K562 (cell line): ENCODE data around the gene VGLL4. TPM values are rescaled to one million over a fixed set of nuclear protein-coding genes. Genes with fewer than 3 reads are reported as not detected.
A peak's percentile ranks its signal among the peaks of the same experiment; 100 is the strongest.

Source experiments
- ATAC-seq: fragments of 200-7000 bp; cut with Tn5 transposase; 3 replicates; pipeline ENCODE4 v1.9.1; 2020; ENCODE audit warnings: moderate library complexity
- BruUV-seq: library from RNA; stranded (reverse); fragments of 400-500 nt; replicated peaks from 2 replicates; lab custom pipeline; 2021; lab: Mats Ljungman, UMichigan
- CTCF ChIA-PET: fragments of 300-600 bp; formaldehyde crosslinking; extraction: SDS; loops from one replicate; lab custom pipeline; 2021; ENCODE audit warnings: low intra/inter-chr PET ratio; lab: Yijun Ruan, JAX
- POLR2A ChIA-PET: fragments of 300-600, 350-650 bp; sonication (Branson Sonifier 250); formaldehyde crosslinking; extraction: SDS; loops from one replicate; lab custom pipeline; 2021; ENCODE audit warnings: antibody characterized with exemption, inconsistent platforms; lab: Yijun Ruan, JAX
- DNase-seq, 4 experiments: peaks; one replicate each; pipeline versions ENCODE4 v3.0.0 to v3.0.0-alpha.2; 2011 to 2018; ENCODE audit warnings: low spot score in 3 of 4, mixed read lengths in 3 of 4; ENCODE audit errors: extremely low read depth in 1 of 4
- FAIRE-seq: peaks from 2 replicates; lab custom pipeline; 2011; peaks lifted over from hg19 to GRCh38; lab: Jason Lieb, UNC
- H2AFZ ChIP-seq: 2 replicates; pipeline ENCODE4 v1.6.0; 2011; ENCODE audit warnings: low read depth, low read length, control low read depth, inconsistent platforms
- H3K27ac ChIP-seq: fragments of 200-600 bp; 3 replicates; pipeline ENCODE4 v1.8.0; 2011; ENCODE audit warnings: low read depth, mild to moderate bottlenecking, control low read depth, inconsistent platforms, low read length, moderate library complexity, mixed read lengths; ENCODE audit errors: extremely low read depth
- H3K27me3 ChIP-seq, 2 experiments: fragments of 300-600 bp in 1 of 2; 2 replicates in 1 of 2; 3 replicates in 1 of 2; pipeline versions ENCODE4 v1.6.0 to v1.8.0; 2011; ENCODE audit warnings: inconsistent platforms in 2 of 2, low read length in 2 of 2, mild to moderate bottlenecking in 1 of 2, mixed read lengths in 1 of 2, moderate library complexity in 1 of 2; ENCODE audit not compliant: control insufficient read depth in 2 of 2, insufficient read depth in 2 of 2
- H3K36me3 ChIP-seq: fragments of 300-600 bp; 3 replicates; pipeline ENCODE4 v1.8.0; 2011; ENCODE audit warnings: mild to moderate bottlenecking, low read length, inconsistent platforms; ENCODE audit not compliant: control insufficient read depth, insufficient read depth
- H3K4me1 ChIP-seq, 2 experiments: fragments of 200-600 bp in 1 of 2; replicated peaks in 1 of 2; 2 replicates in 1 of 2; 3 replicates in 1 of 2; pipeline versions ENCODE4 v1.5.1 to v1.8.0; 2011; ENCODE audit warnings: inconsistent platforms in 2 of 2, low read length in 2 of 2, mild to moderate bottlenecking in 1 of 2, mixed read lengths in 1 of 2, moderate library complexity in 1 of 2; ENCODE audit not compliant: control insufficient read depth in 2 of 2, insufficient read depth in 2 of 2
- H3K4me2 ChIP-seq: 2 replicates; pipeline ENCODE4 v1.6.1; 2011; ENCODE audit warnings: low read length, control low read depth, inconsistent platforms, mixed read lengths; ENCODE audit not compliant: insufficient read depth
- H3K4me3 ChIP-seq: fragments of 200-600 bp; sonication (generic), shearing (Covaris generic); 2 replicates; pipeline ENCODE4 v1.5.1; 2016; ENCODE audit warnings: control low read depth, inconsistent platforms
- H3K79me2 ChIP-seq: fragments of 200-600 bp; 3 replicates; pipeline ENCODE4 v1.8.0; 2011; ENCODE audit warnings: low read length, inconsistent platforms; ENCODE audit not compliant: control insufficient read depth, insufficient read depth
- H3K9ac ChIP-seq, 2 experiments: 2 replicates each; pipeline versions ENCODE4 v1.6.0 to v1.6.1; 2011; ENCODE audit warnings: low read depth in 2 of 2, low read length in 2 of 2, control low read depth in 1 of 2, inconsistent platforms in 1 of 2, mild to moderate bottlenecking in 1 of 2, mixed read lengths in 1 of 2; ENCODE audit not compliant: insufficient read depth in 1 of 2
- H3K9me1 ChIP-seq: one replicate; pipeline ENCODE4 v1.6.0; 2011; ENCODE audit warnings: inconsistent platforms, mild to moderate bottlenecking, low read length, moderate library complexity; ENCODE audit not compliant: control insufficient read depth, insufficient read depth
- H3K9me3 ChIP-seq: replicated peaks from 2 replicates; pipeline ENCODE4 v1.5.1; 2011; ENCODE audit warnings: low read depth, low read length, inconsistent platforms; ENCODE audit not compliant: control insufficient read depth, insufficient read depth
- H4K20me1 ChIP-seq: replicated peaks from 2 replicates; pipeline ENCODE4 v1.6.1; 2011; ENCODE audit warnings: low read length, inconsistent platforms, mixed read lengths; ENCODE audit not compliant: control insufficient read depth, insufficient read depth
- C11orf30 ChIP-seq: fragments of 450-650 bp; IDR thresholded peaks from 2 replicates; pipeline ENCODE4 v1.6.1; 2016; ENCODE audit warnings: low read depth, mild to moderate bottlenecking
- MAFF ChIP-seq: IDR thresholded peaks from 2 replicates; pipeline ENCODE4 v1.6.1; 2012; ENCODE audit warnings: low read length, improper control_type of control experiment
- MAFG ChIP-seq: fragments of 450-650 bp; conservative IDR thresholded peaks from 2 replicates; pipeline ENCODE4 v1.6.1; 2016; ENCODE audit warnings: missing genetic modification characterization, missing compliant biosample characterization
- PHB ChIP-seq: fragments of 250-450 bp; sonication (Bioruptor Pico); IDR thresholded peaks from 2 replicates; pipeline ENCODE4 v1.5.0; 2021
- PHB2 ChIP-seq: fragments of 450-650 bp; IDR thresholded peaks from 2 replicates; pipeline ENCODE4 v1.6.1; 2017; ENCODE audit warnings: low read depth
- ZNF316 ChIP-seq: fragments of 450-650 bp; IDR thresholded peaks from 2 replicates; pipeline ENCODE4 v1.6.1; 2016
- WGBS: fragments of 100-300 bp; shearing (Covaris generic); methylation state at CpG from one replicate; pipeline ENCODE4 v1.1.6; 2016; ENCODE audit warnings: low coverage, mixed read lengths; ENCODE audit not compliant: insufficient coverage; ENCODE audit errors: missing lambda C conversion rate; 5-methylcytosine and 5-hydroxymethylcytosine counted together
- in situ Hi-C: fragments of 300-500 bp; cut with MboI; formaldehyde crosslinking; loops from 4 replicates; pipeline ENCODE4 v1.15.0; 2018; ENCODE audit warnings: inconsistent platforms, mixed read lengths
- intact Hi-C: fragments of 100-400 bp; cut with micrococcal nuclease; formaldehyde crosslinking; loops from 2 replicates; pipeline ENCODE4 v1.14.2; 2022
- polyA plus RNA-seq, 8 experiments: library from polyadenylated mRNA; depleted of rRNA in 4 of 8; stranded (reverse) in 5 of 8; unstranded in 3 of 8; fragments of >200 nt; fragmentation: Nextera tagmentation in 2 of 8; fragmentation: Illumina TruSeq in 1 of 8; extraction: Ambion mirVana in 2 of 8; extraction: Trizol in 1 of 8; gene quantifications; 2 replicates each; pipeline versions ENCODE4 v1.2.1 to v1.2.3, GENCODE V29; 2011 to 2014; ENCODE audit warnings: inconsistent platforms in 1 of 8, missing spikeins in 1 of 8
- total RNA-seq, 7 experiments: library from RNA; depleted of rRNA in 6 of 7; stranded (reverse); fragments of >200 nt in 6 of 7; fragmentation: Illumina TruSeq in 2 of 7; extraction: Trizol in 2 of 7; gene quantifications; 2 replicates each; pipeline versions ENCODE4 v1.2.1 to v1.2.3, GENCODE V29; 2011 to 2021; ENCODE audit warnings: low replicate concordance in 1 of 7
- TF ChIP-seq, protein P1 (sequence below): IDR thresholded peaks from 2 replicates; pipeline ENCODE4 v1.6.1; 2014; ENCODE audit warnings: antibody characterized with exemption

The VGLL4 gene
- total and polyA plus RNA-seq, 9 of the 15 experiments (the other 6 are each of a cell fraction or from before 2014, with no cell fraction given), result 0.27 to 10.9 (median 8.6) TPM

DNA sequence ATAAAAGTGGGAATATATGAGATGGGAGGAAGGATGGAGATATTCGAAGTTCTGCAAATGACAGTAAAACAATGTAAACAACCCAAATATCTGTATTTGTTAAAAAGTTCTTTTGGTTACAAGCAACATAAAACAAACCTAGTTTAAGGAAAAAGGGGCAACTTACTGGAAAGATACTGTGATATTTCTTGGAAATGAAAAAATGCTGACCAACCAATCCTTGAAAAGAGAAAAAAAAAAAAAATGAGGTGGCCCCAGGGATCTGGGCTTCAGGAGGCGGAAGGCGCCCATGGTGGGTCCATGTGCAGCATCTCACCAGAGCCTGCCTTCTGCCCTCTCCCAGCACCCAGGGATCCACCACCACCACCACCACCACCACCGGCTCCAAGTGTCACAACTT lies 59.1 kb downstream of the VGLL4 start:
- Histone ChIP-seq H3K4me2 (no peak overlapping the region), H3K27ac (no peak overlapping the region), H3K9me1 (no peaks in the 10 kb centered on the region), H4K20me1 (peaks cover 20% of the 10 kb centered on the region; the same call in 1 of the 2 replicates), H3K9ac (no peak overlapping the region), H3K79me2 (no peaks in the 10 kb centered on the region; the same call in 2 of the 3 replicates), H2AFZ (no peak overlapping the region), H3K4me3 (no peak overlapping the region), H3K36me3 (no peaks in the 10 kb centered on the region), H3K4me1 (no peaks in the 10 kb centered on the region), H3K9me3 (no peaks in the 10 kb centered on the region), H3K27me3 (peaks cover 0 to 23% of the 10 kb centered on the region in 2 experiments; a peak in 2 of 5 replicates)
- ATAC-seq, result no peak
- 35% methylated on average over 4 of the region's 4 CpGs for WGBS
- no TSS peak for BruUV-seq
- ChIA-PET CTCF (no interaction called here), POLR2A (interaction anchor here (0.6 kb wide), 1 partner anchor 44 kb away, joined by 3 read pairs; no protein-coding TSS in a partner anchor)
- no peak for FAIRE-seq
- TF ChIP-seq ZNF316, result peak; percentile 82
- TF ChIP-seq MAFG, result 0 out of 2 replicates have a peak, but pooled peaks have one; percentile 27
- TF ChIP-seq MAFF, result 0 out of 2 replicates have a peak, but pooled peaks have one; percentile 8
- TF ChIP-seq PHB (CRISPR knock-in tag), result no peak
- TF ChIP-seq C11orf30, result peak; percentile 52; the same call in 1 of the 2 replicates
- TF ChIP-seq, protein P1, sequence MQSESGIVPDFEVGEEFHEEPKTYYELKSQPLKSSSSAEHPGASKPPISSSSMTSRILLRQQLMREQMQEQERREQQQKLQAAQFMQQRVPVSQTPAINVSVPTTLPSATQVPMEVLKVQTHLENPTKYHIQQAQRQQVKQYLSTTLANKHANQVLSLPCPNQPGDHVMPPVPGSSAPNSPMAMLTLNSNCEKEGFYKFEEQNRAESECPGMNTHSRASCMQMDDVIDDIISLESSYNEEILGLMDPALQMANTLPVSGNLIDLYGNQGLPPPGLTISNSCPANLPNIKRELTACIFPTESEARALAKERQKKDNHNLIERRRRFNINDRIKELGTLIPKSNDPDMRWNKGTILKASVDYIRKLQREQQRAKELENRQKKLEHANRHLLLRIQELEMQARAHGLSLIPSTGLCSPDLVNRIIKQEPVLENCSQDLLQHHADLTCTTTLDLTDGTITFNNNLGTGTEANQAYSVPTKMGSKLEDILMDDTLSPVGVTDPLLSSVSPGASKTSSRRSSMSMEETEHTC, result no peak
- no peak for TF ChIP-seq PHB2
- intact Hi-C loops, result no loop called here
- in situ Hi-C loops, result no loop called here
- no peak for DNase-seq
